ENCODE data around the gene TARBP2. TPM values are rescaled to one million over a fixed set of nuclear protein-coding genes. Genes with fewer than 3 reads are reported as not detected.

Gene TARBP2
- total and polyA plus RNA-seq, 4 donors, result 15.7 to 22.0 (median 18.4) TPM

GRCh38 chr12:53466640-53467039 lies 34.4 kb upstream of the TARBP2 start (continued):
- TF ChIP-seq GABPA (IDR thresholded peaks at IDR 0.05 in 1 of 2, conservative IDR thresholded peaks at IDR 0.05 in 1 of 2) (no peak), HNF4A (conservative IDR thresholded peaks at IDR 0.05) (no peak), ATF3 (IDR thresholded peaks at IDR 0.05) (no peak), CTCF (IDR thresholded peaks at IDR 0.05; ENCODE audit: low read depth, low read length, missing input control) (no peak)

- no peak for TF ChIP-seq REST (IDR thresholded peaks at IDR 0.05)
- no peak for TF ChIP-seq RXRA (IDR thresholded peaks at IDR 0.05)
- TF ChIP-seq HNF4G (IDR thresholded peaks at IDR 0.05), result no peak
- TF ChIP-seq GABPA (IDR thresholded peaks at IDR 0.05 in 1 of 2, conservative IDR thresholded peaks at IDR 0.05 in 1 of 2), result no peak
- TF ChIP-seq YY1 (IDR thresholded peaks at IDR 0.05), result no peak
- no peak for TF ChIP-seq ZBTB33 (IDR thresholded peaks at IDR 0.05)
- no peak for TF ChIP-seq HNF4A (conservative IDR thresholded peaks at IDR 0.05)
- no peak for TF ChIP-seq SP1 (IDR thresholded peaks at IDR 0.05)
- no peak for TF ChIP-seq RAD21 (IDR thresholded peaks at IDR 0.05)
- TF ChIP-seq NR2F2 (IDR thresholded peaks at IDR 0.05), result no peak
- H3K4me3 ChIP-seq (ENCODE audit: low read depth in 1 of 3, low read length in 3 of 3), result no peak overlapping the region
- H3K9me3 ChIP-seq (ENCODE audit: control insufficient read depth in 4 of 4, low read length in 3 of 4), result no peaks in the 10 kb centered on the region
- 76% methylated on average over 5 of the region's 5 CpGs for WGBS
- DNase-seq (ENCODE audit: low spot score), result no peak
- no peak overlapping the region for H3K9ac ChIP-seq (ENCODE audit: low read depth in 1 of 2, low read length in 2 of 2)
- no peak overlapping the region for H3K27ac ChIP-seq (ENCODE audit: low read depth in 1 of 2, low read length in 2 of 2)
- H3K27me3 ChIP-seq (ENCODE audit: control insufficient read depth in 4 of 4, insufficient read depth in 4 of 4, low read length in 3 of 4), result no peaks in the 10 kb centered on the region
- H3K36me3 ChIP-seq (ENCODE audit: control insufficient read depth in 4 of 4, insufficient read depth in 3 of 4, low read depth in 1 of 4, low read length in 3 of 4), result peaks cover 32 to 98% (median 89%) of the 10 kb centered on the region in 4 donors
- H3K4me1 ChIP-seq (ENCODE audit: control insufficient read depth in 4 of 4, insufficient read depth in 4 of 4, low read length in 3 of 4), result peaks cover 0 to 6% (median 3%) of the 10 kb centered on the region in 4 donors
These were observed 34.0 kb upstream of the TARBP2 start for GRCh38 chr12:53467082-53467481.

- H3K27me3 ChIP-seq (ENCODE audit: control insufficient read depth in 4 of 4, insufficient read depth in 4 of 4, low read length in 3 of 4), result no peaks in the 10 kb centered on the region
- WGBS, result 78% methylated on average over 2 of the region's 2 CpGs
- no peak for TF ChIP-seq EGR1 (IDR thresholded peaks at IDR 0.05; ENCODE audit: low read depth in 2 of 2)
- no peak for TF ChIP-seq FOXA1 (IDR thresholded peaks at IDR 0.05)
- TF ChIP-seq ATF3 (IDR thresholded peaks at IDR 0.05), result no peak
- TF ChIP-seq RXRA (IDR thresholded peaks at IDR 0.05), result no peak
- TF ChIP-seq YY1 (IDR thresholded peaks at IDR 0.05), result no peak
- no peak for TF ChIP-seq MAX (IDR thresholded peaks at IDR 0.05)
- no peak for TF ChIP-seq ZBTB33 (IDR thresholded peaks at IDR 0.05)
- no peak for TF ChIP-seq SP1 (IDR thresholded peaks at IDR 0.05)
- no peak for DNase-seq (ENCODE audit: low spot score)
- peaks cover 0 to 4% (median 1%) of the 10 kb centered on the region in 4 donors for H3K4me1 ChIP-seq (ENCODE audit: control insufficient read depth in 4 of 4, insufficient read depth in 4 of 4, low read length in 3 of 4)
- H3K27ac ChIP-seq (ENCODE audit: low read depth in 1 of 2, low read length in 2 of 2), result no peak overlapping the region
- peaks cover 30 to 98% (median 88%) of the 10 kb centered on the region in 4 donors for H3K36me3 ChIP-seq (ENCODE audit: control insufficient read depth in 4 of 4, insufficient read depth in 3 of 4, low read depth in 1 of 4, low read length in 3 of 4)
- H3K9me3 ChIP-seq (ENCODE audit: control insufficient read depth in 4 of 4, low read length in 3 of 4), result no peaks in the 10 kb centered on the region
- no peak overlapping the region for H3K9ac ChIP-seq (ENCODE audit: low read depth in 1 of 2, low read length in 2 of 2)
- no peak overlapping the region for H3K4me3 ChIP-seq (ENCODE audit: low read depth in 1 of 3, low read length in 3 of 3)
These were observed 33.2 kb upstream of the TARBP2 start for GRCh38 chr12:53467880-53468279.

Data from liver (tissue), 9 donors.